Astrocyte (in vitro differentiated cells and primary cell): ENCODE measurements around the gene GPR26. TPM values are rescaled to one million over a fixed set of nuclear protein-coding genes. Genes with fewer than 3 reads are reported as not detected.

Experiments used
- DNase-seq: peaks from one replicate; pipeline ENCODE4 v3.0.0-alpha.2; 2010; ENCODE audit warnings: low read depth
- FAIRE-seq: peaks from 2 replicates; lab custom pipeline; 2011; peaks lifted over from hg19 to GRCh38; lab: Jason Lieb, UNC
- H2AFZ ChIP-seq: 2 replicates; pipeline ENCODE4 v1.6.0; 2012; ENCODE audit warnings: low read depth, low read length, inconsistent platforms
- H3K27ac ChIP-seq: 2 replicates; pipeline ENCODE4 v1.5.1; 2011; ENCODE audit warnings: low read depth, low read length, inconsistent platforms
- H3K27me3 ChIP-seq: 2 replicates; pipeline ENCODE4 v1.6.0; 2011; ENCODE audit warnings: low read length, inconsistent platforms; ENCODE audit not compliant: insufficient read depth
- H3K36me3 ChIP-seq: 2 replicates; pipeline ENCODE4 v1.5.1; 2011; ENCODE audit warnings: low read length, inconsistent platforms; ENCODE audit not compliant: insufficient read depth
- H3K4me1 ChIP-seq: 2 replicates; pipeline ENCODE4 v1.5.1; 2011; ENCODE audit warnings: low read length, inconsistent platforms; ENCODE audit not compliant: insufficient read depth
- H3K4me2 ChIP-seq: 2 replicates; pipeline ENCODE4 v1.6.0; 2012; ENCODE audit warnings: low read length, inconsistent platforms
- H3K4me3 ChIP-seq: 2 replicates; pipeline ENCODE4 v1.5.1; 2011; ENCODE audit warnings: low read depth, mild to moderate bottlenecking, low read length, inconsistent platforms; ENCODE audit not compliant: insufficient read depth
- H3K79me2 ChIP-seq: 2 replicates; pipeline ENCODE4 v1.6.0; 2012; ENCODE audit warnings: mild to moderate bottlenecking, low read length, inconsistent platforms; ENCODE audit not compliant: insufficient read depth
- H3K9ac ChIP-seq: 2 replicates; pipeline ENCODE4 v1.6.0; 2012; ENCODE audit warnings: mild to moderate bottlenecking, low read length, inconsistent platforms
- H3K9me3 ChIP-seq: 2 replicates; pipeline ENCODE4 v1.5.1; 2012; ENCODE audit warnings: low read depth, mild to moderate bottlenecking, low read length, inconsistent platforms; ENCODE audit not compliant: insufficient read depth
- H4K20me1 ChIP-seq: 2 replicates; pipeline ENCODE4 v1.6.0; 2012; ENCODE audit warnings: low read length, inconsistent platforms; ENCODE audit not compliant: insufficient read depth
- H3K27ac Mint-ChIP-seq: one replicate; pipeline ENCODE4 v1.8.0; 2021; ENCODE audit warnings: mild to moderate bottlenecking, mixed read lengths; ENCODE audit not compliant: unreplicated experiment
- H3K27me3 Mint-ChIP-seq: one replicate; pipeline ENCODE4 v1.8.0; 2021; ENCODE audit warnings: low read depth, mixed read lengths; ENCODE audit not compliant: unreplicated experiment
- H3K36me3 Mint-ChIP-seq: one replicate; pipeline ENCODE4 v1.8.0; 2021; ENCODE audit warnings: low read depth, mixed read lengths; ENCODE audit not compliant: unreplicated experiment
- H3K4me1 Mint-ChIP-seq: one replicate; pipeline ENCODE4 v1.8.0; 2021; ENCODE audit warnings: low read depth, mixed read lengths; ENCODE audit not compliant: unreplicated experiment
- H3K4me3 Mint-ChIP-seq: one replicate; pipeline ENCODE4 v1.8.0; 2021; ENCODE audit warnings: mild to moderate bottlenecking, moderate library complexity, mixed read lengths; ENCODE audit not compliant: unreplicated experiment
- H3K9me3 Mint-ChIP-seq: one replicate; pipeline ENCODE4 v1.8.0; 2021; ENCODE audit warnings: mild to moderate bottlenecking, mixed read lengths; ENCODE audit not compliant: unreplicated experiment
- EZH2 ChIP-seq: IDR thresholded peaks from 2 replicates; pipeline ENCODE4 v1.6.1; 2012; ENCODE audit warnings: mild to moderate bottlenecking, low read length, inconsistent platforms; ENCODE audit not compliant: insufficient read depth
- total RNA-seq: library from RNA; stranded (reverse); gene quantifications from 2 replicates; pipeline ENCODE4 v1.2.1, GENCODE V29; 2021
- TF ChIP-seq, protein P1 (sequence below): IDR thresholded peaks from 2 replicates; pipeline ENCODE4 v1.5.1; 2011; ENCODE audit warnings: low read depth, mild to moderate bottlenecking, inconsistent platforms, low read length, moderate library complexity; ENCODE audit not compliant: insufficient read depth

GPR26 gene
- total RNA-seq, 1 donor from 2014 or later: 0.09 TPM

DNA sequence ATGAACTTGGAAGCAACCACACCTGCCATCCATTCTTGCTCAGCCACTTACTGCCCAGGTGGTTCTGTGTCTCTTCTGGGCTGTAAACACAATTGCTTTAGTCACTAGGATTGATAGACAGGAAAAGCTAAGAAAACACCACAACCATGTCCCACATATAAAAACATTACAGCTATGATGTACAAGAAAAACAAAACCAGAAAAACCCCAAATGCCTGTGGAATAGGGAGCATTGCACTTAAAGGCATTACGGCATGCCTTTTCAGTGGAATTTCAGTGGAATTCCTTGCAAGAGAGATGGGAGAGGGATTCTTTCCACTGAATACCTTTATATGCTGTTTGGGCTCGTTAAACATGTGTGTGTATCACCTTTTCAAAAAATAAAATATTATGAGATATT, 44.2 kb upstream of the GPR26 start:
- no peaks in the 10 kb centered on the region for H3K36me3 Mint-ChIP-seq
- H2AFZ ChIP-seq: no peak overlapping the region
- no peak overlapping the region for H3K27ac Mint-ChIP-seq
- peaks cover 51% of the 10 kb centered on the region for H3K27me3 Mint-ChIP-seq
- no peaks in the 10 kb centered on the region for H3K79me2 ChIP-seq
- DNase-seq (no peak), FAIRE-seq (no peak)
- no peaks in the 10 kb centered on the region for H3K4me1 ChIP-seq
- no peak overlapping the region for H3K27ac ChIP-seq
- no peak overlapping the region for H3K4me2 ChIP-seq
- no peaks in the 10 kb centered on the region for H3K36me3 ChIP-seq
- H4K20me1 ChIP-seq: no peaks in the 10 kb centered on the region
- H3K9me3 ChIP-seq: peaks cover 3% of the 10 kb centered on the region
- TF ChIP-seq, protein P1, sequence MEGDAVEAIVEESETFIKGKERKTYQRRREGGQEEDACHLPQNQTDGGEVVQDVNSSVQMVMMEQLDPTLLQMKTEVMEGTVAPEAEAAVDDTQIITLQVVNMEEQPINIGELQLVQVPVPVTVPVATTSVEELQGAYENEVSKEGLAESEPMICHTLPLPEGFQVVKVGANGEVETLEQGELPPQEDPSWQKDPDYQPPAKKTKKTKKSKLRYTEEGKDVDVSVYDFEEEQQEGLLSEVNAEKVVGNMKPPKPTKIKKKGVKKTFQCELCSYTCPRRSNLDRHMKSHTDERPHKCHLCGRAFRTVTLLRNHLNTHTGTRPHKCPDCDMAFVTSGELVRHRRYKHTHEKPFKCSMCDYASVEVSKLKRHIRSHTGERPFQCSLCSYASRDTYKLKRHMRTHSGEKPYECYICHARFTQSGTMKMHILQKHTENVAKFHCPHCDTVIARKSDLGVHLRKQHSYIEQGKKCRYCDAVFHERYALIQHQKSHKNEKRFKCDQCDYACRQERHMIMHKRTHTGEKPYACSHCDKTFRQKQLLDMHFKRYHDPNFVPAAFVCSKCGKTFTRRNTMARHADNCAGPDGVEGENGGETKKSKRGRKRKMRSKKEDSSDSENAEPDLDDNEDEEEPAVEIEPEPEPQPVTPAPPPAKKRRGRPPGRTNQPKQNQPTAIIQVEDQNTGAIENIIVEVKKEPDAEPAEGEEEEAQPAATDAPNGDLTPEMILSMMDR: no peak
- TF ChIP-seq EZH2: no peak
- peaks cover 2% of the 10 kb centered on the region for H3K4me1 Mint-ChIP-seq
- no peaks in the 10 kb centered on the region for H3K27me3 ChIP-seq
- H3K9me3 Mint-ChIP-seq: peaks cover 8% of the 10 kb centered on the region
- no peak overlapping the region for H3K4me3 Mint-ChIP-seq
- H3K9ac ChIP-seq: no peak overlapping the region
- no peak overlapping the region for H3K4me3 ChIP-seq

DNA sequence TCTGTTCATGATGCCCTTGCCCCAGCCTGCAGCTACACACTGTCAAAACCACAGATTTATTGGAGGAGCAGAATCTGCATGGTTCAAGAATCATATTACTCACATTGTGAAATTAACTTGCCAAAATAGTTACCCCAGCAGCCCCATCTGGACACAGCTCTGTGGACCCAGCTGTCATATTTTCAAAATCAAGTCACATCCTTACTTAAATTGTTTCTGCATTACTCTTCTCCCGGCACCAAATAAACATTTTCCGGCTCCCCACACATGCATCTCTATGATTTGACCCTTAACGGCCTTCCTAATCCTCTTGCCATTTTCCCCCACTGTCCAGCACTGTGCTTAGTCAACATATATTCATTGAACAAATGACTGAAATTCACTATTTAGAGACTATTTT, 43.8 kb upstream of the GPR26 start:
- no peak overlapping the region for H2AFZ ChIP-seq
- no peak for DNase-seq
- peaks cover 3% of the 10 kb centered on the region for H3K9me3 ChIP-seq
- Mint-ChIP-seq H3K9me3 (peaks cover 8% of the 10 kb centered on the region), H3K4me1 (peaks cover 2% of the 10 kb centered on the region), H3K27me3 (peaks cover 49% of the 10 kb centered on the region), H3K27ac (no peak overlapping the region), H3K4me3 (no peak overlapping the region), H3K36me3 (no peaks in the 10 kb centered on the region)
- FAIRE-seq: no peak
- no peaks in the 10 kb centered on the region for H3K4me1 ChIP-seq
- H3K4me3 ChIP-seq: no peak overlapping the region
- no peaks in the 10 kb centered on the region for H3K36me3 ChIP-seq
- H3K9ac ChIP-seq: no peak overlapping the region
- no peaks in the 10 kb centered on the region for H3K27me3 ChIP-seq
- no peak overlapping the region for H3K27ac ChIP-seq
- no peaks in the 10 kb centered on the region for H3K79me2 ChIP-seq
- no peak for TF ChIP-seq EZH2
- TF ChIP-seq, protein P1: no peak
- H4K20me1 ChIP-seq: no peaks in the 10 kb centered on the region
- no peak overlapping the region for H3K4me2 ChIP-seq

DNA sequence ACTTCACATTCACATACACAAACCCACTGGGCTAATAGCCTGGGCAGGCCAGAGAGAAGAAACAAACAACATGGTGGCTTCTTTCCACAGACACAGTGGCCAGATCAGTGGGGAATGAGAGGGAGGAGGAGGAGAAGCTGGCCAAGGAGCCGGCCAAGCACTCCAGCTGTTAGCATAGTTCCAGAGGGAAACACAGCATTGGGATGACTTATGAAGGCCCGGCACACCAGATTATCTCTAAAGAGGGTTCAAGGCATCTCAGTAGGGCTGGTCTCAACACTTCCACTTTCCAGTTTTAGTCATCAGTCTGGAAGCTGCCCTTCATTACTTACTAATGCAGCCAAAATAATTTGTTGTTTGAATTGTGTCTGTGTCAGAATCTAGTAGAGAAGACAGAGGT, 42.1 kb upstream of the GPR26 start:
- no peak overlapping the region for H3K27ac ChIP-seq
- no peak overlapping the region for H3K4me3 ChIP-seq
- TF ChIP-seq, protein P1: no peak
- no peak for TF ChIP-seq EZH2
- Mint-ChIP-seq H3K4me3 (no peak overlapping the region), H3K4me1 (peaks cover 2% of the 10 kb centered on the region), H3K36me3 (no peaks in the 10 kb centered on the region), H3K27me3 (peaks cover 37% of the 10 kb centered on the region), H3K9me3 (peaks cover 6% of the 10 kb centered on the region), H3K27ac (no peak overlapping the region)
- no peaks in the 10 kb centered on the region for H3K36me3 ChIP-seq
- no peaks in the 10 kb centered on the region for H3K27me3 ChIP-seq
- H3K79me2 ChIP-seq: no peaks in the 10 kb centered on the region
- H3K4me2 ChIP-seq: no peak overlapping the region
- H4K20me1 ChIP-seq: no peaks in the 10 kb centered on the region
- DNase-seq: no peak
- no peak overlapping the region for H3K9ac ChIP-seq
- H2AFZ ChIP-seq: no peak overlapping the region
- no peak for FAIRE-seq
- H3K9me3 ChIP-seq: no peaks in the 10 kb centered on the region
- no peaks in the 10 kb centered on the region for H3K4me1 ChIP-seq
